Peyer's patch (tissue), 4 donors: Measurements from ENCODE around the gene F13A1.

ENCODE experiments used
- CTCF ChIP-seq, 6 experiments: fragments of 450-650 bp in 4 of 6; fragments of 200-600 bp in 2 of 6; sonication (generic) in 1 of 6; IDR thresholded peaks; one replicate each; pipeline ENCODE4 v1.5.1; 2017 to 2019; ENCODE audit warnings: antibody characterized with exemption in 6 of 6, mild to moderate bottlenecking in 3 of 6, moderate library complexity in 1 of 6
- POLR2A ChIP-seq, 2 donors: fragments of 450-650 bp; IDR thresholded peaks; one replicate each; pipeline ENCODE4 v1.5.1; 2017; ENCODE audit warnings: antibody characterized with exemption in 2 of 2, mild to moderate bottlenecking in 2 of 2, moderate library complexity in 2 of 2

GRCh38 chr6:6217855-6218758, 102.4 kb downstream of the F13A1 start:
- TF ChIP-seq CTCF (IDR thresholded peaks at IDR 0.05), result no peak
- no peak for TF ChIP-seq POLR2A (IDR thresholded peaks at IDR 0.05)
